ENCODE data around the gene TIMELESS.
"Not testable (repeated sequence)": the region's sequence is repeated elsewhere in the genome, so short reads cannot be mapped to it uniquely, and the experiment has no call there.

The TIMELESS gene

GRCh38 chr12:56462565-56462964 lies 13.3 kb upstream of the TIMELESS start:
- no peak for DNase-seq (ENCODE audit: low spot score)

GRCh38 chr12:56461235-56462159 lies 12.3 kb upstream of the TIMELESS start:
- no peak for DNase-seq (ENCODE audit: low spot score)

DNA sequence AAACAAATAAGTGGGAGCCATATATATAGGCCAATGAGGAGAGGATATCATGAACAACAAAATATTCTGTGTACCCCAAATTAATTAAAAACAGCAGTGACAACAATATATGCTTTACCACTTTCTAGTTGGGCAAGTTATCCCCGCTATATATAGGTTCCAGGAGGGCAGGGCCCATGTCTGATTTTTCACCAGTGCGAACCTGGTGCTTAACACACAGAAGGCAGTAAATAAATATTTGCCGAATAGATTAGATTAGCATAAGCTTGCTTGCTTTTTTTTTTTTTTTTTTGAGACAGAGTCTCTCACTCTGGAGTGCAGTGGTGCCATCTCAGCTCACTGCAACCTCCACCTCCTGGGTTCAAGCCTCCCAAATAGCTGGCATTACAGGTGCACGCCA lies 8.6 kb upstream of the TIMELESS start:
- no peak for DNase-seq (ENCODE audit: low spot score)

- no peak for DNase-seq (ENCODE audit: low spot score)
These were observed 5.3 kb upstream of the TIMELESS start, which contains the start of gene MIP for GRCh38 chr12:56454557-56454956. MIP (minus strand) TSS chr12:56454657; CDS start chr12:56454613, 44 bp downstream.

DNA sequence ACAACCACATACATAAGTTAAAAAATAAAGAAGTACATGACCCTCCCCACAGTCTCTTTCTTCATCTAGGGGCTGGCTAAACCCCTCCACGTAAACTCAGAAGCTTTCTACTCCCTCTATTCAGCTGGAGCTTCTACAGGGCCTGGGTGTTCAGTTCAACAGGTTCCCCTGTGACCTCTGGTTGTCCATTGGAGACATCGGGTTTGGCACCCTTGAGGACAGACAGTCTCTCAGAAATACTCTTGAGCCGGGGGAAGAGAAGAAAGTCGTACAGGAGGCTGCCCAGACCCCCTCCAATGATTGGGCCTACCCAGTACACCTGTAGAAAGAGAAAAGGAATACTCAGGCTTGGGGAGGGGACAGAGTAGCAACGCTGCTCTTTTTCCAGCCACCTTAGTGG lies 1.9 kb upstream of the TIMELESS start:
- no peak for DNase-seq (ENCODE audit: low spot score)

DNA sequence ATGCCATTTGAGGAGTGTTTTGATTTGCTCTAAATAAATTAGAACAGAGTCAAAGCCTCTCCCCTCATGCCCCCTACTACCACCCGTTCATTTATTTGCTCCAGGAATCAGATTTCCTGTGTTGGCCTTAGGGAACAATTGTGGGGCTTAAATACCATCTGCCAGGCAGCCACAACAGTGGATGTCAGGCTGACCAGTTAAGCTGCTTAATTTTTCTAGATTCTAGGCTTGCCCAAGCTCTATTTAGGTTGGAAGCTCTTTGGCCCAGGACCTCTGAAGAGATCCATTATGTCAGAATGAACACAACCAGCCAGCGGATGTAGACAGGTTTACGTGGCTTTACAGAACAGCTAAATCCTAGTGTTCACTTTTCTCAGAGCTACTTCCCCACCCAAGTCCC lies 1.0 kb upstream of the TIMELESS start:
- DNase-seq (ENCODE audit: low spot score) = no peak

DNA sequence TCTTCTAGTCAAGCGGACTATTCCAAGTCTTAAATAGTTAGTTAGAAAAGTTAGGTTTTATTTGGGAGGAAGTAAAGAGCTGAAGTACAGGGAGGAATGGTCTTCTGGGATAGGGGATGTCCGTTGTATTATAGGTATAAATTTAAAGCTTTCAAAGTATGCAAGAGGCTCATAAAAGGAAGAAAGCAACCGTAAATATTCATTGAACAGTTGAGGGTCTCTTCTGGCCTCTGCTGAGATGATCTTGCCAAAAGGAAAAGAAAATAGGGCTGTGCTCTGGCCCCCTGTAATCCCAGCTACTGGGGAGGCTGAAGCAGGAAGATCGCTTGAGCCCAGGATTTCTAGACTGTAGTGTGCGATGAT lies 377 bp upstream of the TIMELESS start:
- DNase-seq (ENCODE audit: low spot score) = no peak

- DNase-seq (ENCODE audit: low spot score) = not testable (repeated sequence)
These were observed 6.0 kb downstream of the TIMELESS start for GRCh38 chr12:56443208-56443607.

GRCh38 chr12:56437430-56438176 lies 11.6 kb downstream of the TIMELESS start:
- DNase-seq (ENCODE audit: low spot score) = peak; percentile 5

DNA sequence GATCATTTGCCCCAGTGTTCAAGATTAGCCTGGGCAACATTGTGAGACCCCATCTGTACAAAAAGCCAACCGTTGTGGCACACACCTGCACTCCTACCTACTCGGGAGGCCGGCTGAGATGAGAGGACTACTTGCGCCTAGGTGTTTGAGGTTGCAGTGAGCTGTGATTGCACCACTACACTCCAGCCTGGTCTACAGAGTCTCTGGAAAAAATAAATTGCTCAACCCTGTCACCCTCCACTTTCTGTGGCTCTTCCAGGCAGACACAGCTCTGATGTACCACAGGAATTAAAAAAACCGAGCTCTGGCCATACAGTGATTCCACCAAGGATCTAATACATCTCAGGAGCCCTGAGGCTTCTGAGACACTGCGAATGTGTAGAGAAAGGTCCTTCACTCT lies 14.4 kb downstream of the TIMELESS start:
- no peak for DNase-seq (ENCODE audit: low spot score)

- DNase-seq (ENCODE audit: low spot score) = no peak
These were observed 17.4 kb downstream of the TIMELESS start for GRCh38 chr12:56431850-56432249.

GRCh38 chr12:56431288-56431687 lies 17.9 kb downstream of the TIMELESS start:
- DNase-seq (ENCODE audit: low spot score) = no peak

GRCh38 chr12:56425940-56426438 lies 23.2 kb downstream of the TIMELESS start:
- no peak for DNase-seq (ENCODE audit: low spot score)

GRCh38 chr12:56425193-56425592 lies 24.0 kb downstream of the TIMELESS start:
- DNase-seq (ENCODE audit: low spot score) = no peak

DNA sequence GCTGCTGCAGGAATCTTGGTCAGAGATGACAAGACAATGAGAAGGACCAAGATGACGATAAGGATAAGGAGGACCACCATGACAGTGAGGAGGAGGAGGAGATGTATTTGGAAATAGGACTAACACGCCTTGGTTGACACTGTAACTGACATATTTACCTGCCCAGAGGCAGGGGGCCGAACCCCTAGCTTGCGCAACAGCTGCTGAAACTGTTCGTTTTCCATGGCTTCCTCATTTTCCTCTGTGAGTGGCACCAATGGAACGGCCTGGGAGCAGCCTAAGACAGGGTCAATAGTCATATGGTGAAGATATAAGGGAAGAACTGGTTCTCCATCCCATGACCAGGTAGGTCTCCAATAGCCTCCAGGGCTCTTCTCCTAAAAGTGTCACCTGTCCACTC lies 28.8 kb downstream of the TIMELESS start:
- DNase-seq (ENCODE audit: low spot score) = no peak

DNA sequence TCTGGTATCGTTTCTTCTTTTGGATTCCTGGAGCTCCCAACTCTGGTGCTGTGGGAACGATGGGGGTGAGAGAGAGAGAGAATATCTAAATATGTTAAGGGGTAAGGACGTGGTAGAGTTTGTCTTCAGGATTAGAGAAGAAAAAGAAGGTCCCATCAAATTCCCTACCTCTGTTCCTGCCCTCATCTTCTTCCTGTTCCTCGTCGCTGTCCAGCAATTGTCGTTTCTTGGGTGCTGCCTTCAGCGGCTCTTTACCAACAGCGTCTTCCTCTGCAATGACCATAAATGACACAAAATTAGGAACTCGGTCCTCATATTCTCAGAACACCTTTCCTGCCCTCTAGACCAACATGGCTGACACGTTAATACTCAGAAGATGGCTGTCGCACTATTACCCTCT lies 31.5 kb downstream of the TIMELESS start:
- DNase-seq (ENCODE audit: low spot score) = no peak

DNA sequence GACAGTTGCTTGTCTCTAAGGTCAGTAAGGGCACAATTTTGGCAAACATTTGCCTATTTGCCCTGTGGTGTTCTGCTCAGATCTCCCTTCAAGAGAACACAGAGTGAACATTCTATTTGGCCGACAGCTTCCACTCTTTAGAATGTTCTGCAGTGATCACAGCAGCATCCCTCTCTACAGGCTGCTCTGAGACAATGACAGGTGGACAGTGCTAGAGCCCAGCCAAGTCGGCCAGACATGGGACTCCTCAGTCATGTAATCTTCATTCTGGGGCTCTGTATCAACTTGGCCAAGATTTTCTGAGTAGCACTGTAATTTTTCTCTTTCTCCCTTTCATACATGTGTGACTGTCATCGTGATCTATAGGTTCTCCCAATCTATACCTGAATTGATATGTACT lies 34.8 kb downstream of the TIMELESS start:
- DNase-seq (ENCODE audit: low spot score) = no peak

GRCh38 chr12:56413392-56413791 lies 35.8 kb downstream of the TIMELESS start:
- no peak for DNase-seq (ENCODE audit: low spot score)

- no peak for DNase-seq (ENCODE audit: low spot score)
These were observed 37.2 kb downstream of the TIMELESS start for GRCh38 chr12:56411781-56412639.

- DNase-seq (ENCODE audit: low spot score) = no peak
These were observed 38.5 kb downstream of the TIMELESS start for GRCh38 chr12:56410768-56411167.

DNA sequence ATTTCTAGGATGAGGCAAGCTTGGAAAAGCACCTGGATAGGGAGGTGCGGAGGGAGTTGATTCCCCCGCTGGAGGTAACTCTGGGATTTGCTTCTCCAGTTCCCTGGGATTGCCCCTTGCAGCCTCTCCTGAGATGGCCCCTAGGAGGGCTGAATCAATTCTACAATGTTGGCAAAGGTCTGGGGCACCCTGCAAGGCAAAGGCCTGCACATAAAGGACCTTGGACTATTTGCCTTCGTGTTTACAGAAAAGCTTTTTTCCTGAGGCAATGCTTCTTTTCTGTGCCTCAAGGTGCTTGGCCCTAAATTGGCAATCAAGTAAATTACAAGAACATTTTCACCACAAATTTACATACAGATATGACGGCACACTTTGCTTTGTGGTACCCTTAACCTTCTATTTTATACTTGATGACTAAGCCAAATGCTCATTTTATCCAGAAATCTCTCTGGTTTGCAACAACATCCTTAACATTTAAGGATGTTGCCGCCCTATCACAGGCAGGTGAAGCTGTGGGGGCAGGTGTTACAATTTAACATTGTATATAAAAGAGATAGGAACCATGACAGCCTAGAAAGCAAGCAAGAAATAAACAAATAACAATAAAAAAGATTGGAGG lies 40.3 kb downstream of the TIMELESS start:
- no peak for DNase-seq (ENCODE audit: low spot score)

DNA sequence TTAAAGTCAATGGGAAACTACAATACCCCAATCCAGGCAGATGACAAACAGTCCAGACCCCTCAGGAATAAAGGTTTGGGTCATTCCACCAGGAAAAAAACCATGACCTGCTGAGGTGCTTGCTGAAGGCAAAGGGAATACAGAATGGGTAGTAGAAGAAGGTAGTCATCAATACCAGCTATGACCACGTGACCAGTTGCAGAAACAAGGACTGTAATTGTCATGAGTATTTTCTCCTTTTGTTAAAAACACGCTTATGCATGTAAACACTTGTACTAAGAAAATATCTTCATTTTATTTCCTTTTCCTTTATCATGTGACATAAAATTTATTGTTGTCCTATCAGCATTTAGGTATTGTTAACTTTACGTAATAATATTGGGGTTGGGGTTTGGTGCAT lies 45.0 kb downstream of the TIMELESS start:
- DNase-seq (ENCODE audit: low spot score) = not testable (repeated sequence)
